ENCODE measurements around the gene BRF1. TPM values are rescaled to one million over a fixed set of nuclear protein-coding genes. Genes with fewer than 3 reads are reported as not detected.

The BRF1 gene
- total and polyA plus RNA-seq, 2 of the 8 experiments (the other 6 are each of a cell fraction or from before 2014, with no cell fraction given) = 7.7 to 18.3 TPM

GRCh38 chr14:105187116-105187515, 113.7 kb downstream of the BRF1 start:
- Histone ChIP-seq H4K91ac (replicated peaks; ENCODE audit: insufficient read length, low read length) (no peak overlapping the region), H3K4me2 (ENCODE audit: insufficient read depth in 1 of 2, low read depth in 2 of 2, low read length in 2 of 2) (no peak overlapping the region), H2AK5ac (ENCODE audit: low read depth, low read length) (no peak overlapping the region), H3K9me3 (ENCODE audit: insufficient read depth in 2 of 2, low read depth in 1 of 2, low read length in 1 of 2) (peaks cover 0 to 7% of the 10 kb centered on the region in 2 experiments; a peak in 2 of 4 replicates), H3K79me2 (ENCODE audit: control insufficient read depth in 1 of 2, insufficient read depth in 2 of 2, low read length in 2 of 2) (no peaks in the 10 kb centered on the region), H3K18ac (ENCODE audit: extremely low read depth, low read length) (no peak overlapping the region), H3K14ac (ENCODE audit: insufficient read length) (no peak overlapping the region), H3K9ac (replicated peaks in 1 of 4; ENCODE audit: extremely low read depth in 1 of 4, low read depth in 3 of 4, low read length in 3 of 4) (no peak overlapping the region), H3K36me3 (ENCODE audit: control insufficient read depth in 2 of 4, insufficient read depth in 4 of 4, low read length in 3 of 4) (no peaks in the 10 kb centered on the region), H2BK120ac (replicated peaks; ENCODE audit: low read depth, low read length) (no peak overlapping the region), H3K4ac (replicated peaks; ENCODE audit: insufficient read length, low read depth, low read length) (no peak overlapping the region), H3K79me1 (ENCODE audit: low read depth, low read length) (no peaks in the 10 kb centered on the region), H3K27me3 (replicated peaks in 1 of 4; ENCODE audit: control insufficient read depth in 3 of 4, extremely low read depth in 1 of 4, insufficient read depth in 3 of 4, low read length in 3 of 4) (peaks cover 0 to 5% (median 2%) of the 10 kb centered on the region in 4 experiments; a peak in 3 of 7 replicates), H4K5ac (ENCODE audit: insufficient read length, low read depth, low read length) (no peak overlapping the region), H3K4me1 (replicated peaks in 1 of 4; ENCODE audit: control insufficient read depth in 3 of 4, insufficient read depth in 4 of 4, low read length in 3 of 4) (peaks cover 0 to 10% (median 0%) of the 10 kb centered on the region in 4 experiments; a peak in 1 of 7 replicates), H3K4me3 (ENCODE audit: extremely low read depth in 1 of 4, insufficient read depth in 2 of 4, low read depth in 3 of 4, low read length in 4 of 4) (no peak overlapping the region), H2AFZ (ENCODE audit: low read length) (no peak overlapping the region), H2BK20ac (ENCODE audit: low read length) (no peak overlapping the region), H3K23ac (ENCODE audit: insufficient read length) (no peak overlapping the region), H4K20me1 (replicated peaks in 1 of 2; ENCODE audit: control insufficient read depth in 1 of 2, insufficient read depth in 2 of 2, low read length in 2 of 2) (peaks cover 0 to 3% of the 10 kb centered on the region in 2 experiments), H3K27ac (ENCODE audit: low read depth, low read length) (no peak overlapping the region), H4K8ac (ENCODE audit: extremely low read depth, insufficient read depth, low read length) (no peak overlapping the region), H2BK5ac (ENCODE audit: low read depth, low read length) (no peak overlapping the region), H3K56ac (replicated peaks; ENCODE audit: insufficient read length, low read depth, low read length) (no peak overlapping the region), H2BK15ac (ENCODE audit: low read length) (no peak overlapping the region), H3K23me2 (ENCODE audit: low read depth, low read length) (peaks cover 5% of the 10 kb centered on the region; the same call in 1 of the 2 replicates), H2BK12ac (ENCODE audit: low read depth, low read length) (no peak overlapping the region)
- FAIRE-seq = no peak
- CTCF ChIA-PET (ENCODE audit: partially characterized antibody) = interaction anchor here (1.2 to 4.0 kb wide), 3 partner anchors 13 to 88 kb away, joined by 3 to 23 read pairs (median 4); no protein-coding TSS in a partner anchor
- WGBS, 2 experiments (ENCODE audit: extremely low coverage in 1 of 2, insufficient coverage in 1 of 2, insufficient read length in 1 of 2, insufficient replicate concordance in 2 of 2, low coverage in 1 of 2, low lambda C conversion rate in 2 of 2, missing lambda C conversion rate in 1 of 2) = 89% methylated on average over 2 of the region's 4 CpGs; no CpG with 5 or more reads in 1 of the 2 experiments
- POLR2A ChIA-PET (ENCODE audit: partially characterized antibody) = no interaction called here
- DNase-seq (ENCODE audit: low read depth in 1 of 2, low spot score in 2 of 2) = no peak
- TF ChIP-seq CBX5 (IDR thresholded peaks at IDR 0.05; ENCODE audit: low read depth, low read length) (no peak), SRF (IDR thresholded peaks at IDR 0.05; ENCODE audit: low read depth, low read length) (no peak), PHF8 (conservative IDR thresholded peaks at IDR 0.05; ENCODE audit: low read depth, low read length) (no peak), RNF2 (IDR thresholded peaks at IDR 0.05; ENCODE audit: borderline replicate concordance, low read depth, low read length, missing control alignments, poor library complexity, severe bottlenecking) (no peak), CTBP2 (IDR thresholded peaks at IDR 0.05; ENCODE audit: borderline replicate concordance, insufficient read depth, insufficient read length, low read length) (no peak), CBX8 (IDR thresholded peaks at IDR 0.05; ENCODE audit: borderline replicate concordance, low read depth, low read length) (no peak), MAX (IDR thresholded peaks at IDR 0.05) (no peak), MAFK (IDR thresholded peaks at IDR 0.05; ENCODE audit: low read depth, low read length) (no peak), KDM1A (IDR thresholded peaks at IDR 0.05; ENCODE audit: borderline replicate concordance, low read length) (no peak), HDAC2 (IDR thresholded peaks at IDR 0.05; ENCODE audit: borderline replicate concordance in 1 of 2, low read depth in 2 of 2, low read length in 2 of 2) (no peak), SIN3A (conservative IDR thresholded peaks at IDR 0.05 in 1 of 2, IDR thresholded peaks at IDR 0.05 in 1 of 2; ENCODE audit: low read depth in 1 of 2, low read length in 2 of 2) (no peak), JUN (IDR thresholded peaks at IDR 0.05; ENCODE audit: low read depth, low read length) (no peak), CHD1 (IDR thresholded peaks at IDR 0.05; ENCODE audit: low read depth, low read length) (no peak)
